Liver (tissue), 9 donors: Measurements from ENCODE around the gene TFDP1. TPM values are rescaled to one million over a fixed set of nuclear protein-coding genes. Genes with fewer than 3 reads are reported as not detected.
A peak's percentile ranks its signal among the peaks of the same experiment; 100 is the strongest.

Experiments
- DNase-seq: peaks from one replicate; pipeline ENCODE4 v3.0.0-alpha.2; 2017; ENCODE audit warnings: low spot score
- H3K27ac ChIP-seq, 2 donors: one replicate each; pipeline ENCODE4 v1.7.0; 2013; ENCODE audit warnings: inconsistent platforms in 2 of 2, low read length in 2 of 2, control low read depth in 1 of 2, low read depth in 1 of 2, mild to moderate bottlenecking in 1 of 2
- H3K27me3 ChIP-seq, 4 donors: one replicate each; pipeline versions ENCODE4 v1.6.1 to v1.7.0; 2013; ENCODE audit warnings: low read length in 3 of 4, inconsistent platforms in 1 of 4, mild to moderate bottlenecking in 1 of 4, moderate library complexity in 1 of 4; ENCODE audit not compliant: control insufficient read depth in 4 of 4, insufficient read depth in 4 of 4
- H3K36me3 ChIP-seq, 4 donors: one replicate each; pipeline versions ENCODE4 v1.6.1 to v1.7.0; 2013; ENCODE audit warnings: low read length in 3 of 4, mild to moderate bottlenecking in 3 of 4, low read depth in 1 of 4, moderate library complexity in 1 of 4; ENCODE audit not compliant: control insufficient read depth in 4 of 4, insufficient read depth in 3 of 4
- H3K4me1 ChIP-seq, 4 donors: one replicate each; pipeline versions ENCODE4 v1.6.1 to v1.7.0; 2013; ENCODE audit warnings: low read length in 3 of 4, mild to moderate bottlenecking in 3 of 4, moderate library complexity in 1 of 4; ENCODE audit not compliant: control insufficient read depth in 4 of 4, insufficient read depth in 4 of 4
- H3K4me3 ChIP-seq, 3 donors: one replicate each; pipeline versions ENCODE4 v1.6.1 to v1.7.0; 2013; ENCODE audit warnings: low read length in 3 of 3, control low read depth in 1 of 3, low read depth in 1 of 3, mild to moderate bottlenecking in 1 of 3
- H3K9ac ChIP-seq, 2 donors: one replicate each; pipeline ENCODE4 v1.7.0; 2013; ENCODE audit warnings: low read length in 2 of 2, mild to moderate bottlenecking in 2 of 2, moderate library complexity in 2 of 2, control low read depth in 1 of 2, low read depth in 1 of 2
- H3K9me3 ChIP-seq, 4 donors: one replicate each; pipeline versions ENCODE4 v1.6.1 to v1.7.0; 2013; ENCODE audit warnings: low read length in 3 of 4; ENCODE audit not compliant: control insufficient read depth in 4 of 4
- EGR1 ChIP-seq, 2 donors: IDR thresholded peaks; 2 replicates each; pipeline ENCODE4 v1.6.1; 2016 to 2018; ENCODE audit warnings: antibody characterized with exemption in 2 of 2, low read depth in 2 of 2
- FOXA1 ChIP-seq: IDR thresholded peaks from 2 replicates; pipeline ENCODE4 v1.6.1; 2016; ENCODE audit warnings: antibody characterized with exemption
- FOXA2 ChIP-seq: IDR thresholded peaks from 2 replicates; pipeline ENCODE4 v1.6.1; 2016; ENCODE audit warnings: antibody characterized with exemption
- GABPA ChIP-seq, 2 donors: IDR thresholded peaks in 1 of 2; conservative IDR thresholded peaks in 1 of 2; 2 replicates each; pipeline ENCODE4 v1.6.1; 2016; ENCODE audit warnings: antibody characterized with exemption in 2 of 2, mild to moderate bottlenecking in 1 of 2, moderate library complexity in 1 of 2
- HNF4G ChIP-seq: IDR thresholded peaks from 2 replicates; pipeline ENCODE4 v1.6.1; 2016; ENCODE audit warnings: antibody characterized with exemption
- JUND ChIP-seq, 2 donors: IDR thresholded peaks; 2 replicates each; pipeline ENCODE4 v1.6.1; 2016; ENCODE audit warnings: antibody characterized with exemption in 2 of 2
- NR2F2 ChIP-seq: IDR thresholded peaks from 2 replicates; pipeline ENCODE4 v1.6.1; 2016; ENCODE audit warnings: antibody characterized with exemption
- RAD21 ChIP-seq, 2 donors: IDR thresholded peaks; 2 replicates each; pipeline ENCODE4 v1.6.1; 2016; ENCODE audit warnings: antibody characterized with exemption in 2 of 2, mild to moderate bottlenecking in 2 of 2
- RXRA ChIP-seq, 2 donors: IDR thresholded peaks; 2 replicates each; pipeline ENCODE4 v1.6.1; 2017 to 2018; ENCODE audit warnings: antibody characterized with exemption in 2 of 2, mild to moderate bottlenecking in 1 of 2
- SP1 ChIP-seq: IDR thresholded peaks from 2 replicates; pipeline ENCODE4 v1.6.1; 2018; ENCODE audit warnings: antibody characterized with exemption, mild to moderate bottlenecking
- TAF1 ChIP-seq: conservative IDR thresholded peaks from 2 replicates; pipeline ENCODE4 v1.6.1; 2016; ENCODE audit warnings: antibody characterized with exemption, mild to moderate bottlenecking
- YY1 ChIP-seq: IDR thresholded peaks from 2 replicates; pipeline ENCODE4 v1.6.1; 2016; ENCODE audit warnings: antibody characterized with exemption, mild to moderate bottlenecking
- WGBS: extraction: QIAGEN DNeasy Blood & Tissue Kit; methylation state at CpG from one replicate; pipeline ENCODE4 v1.1.7; 2013; 5-methylcytosine and 5-hydroxymethylcytosine counted together
- polyA plus RNA-seq, 2 donors: library from polyadenylated mRNA; stranded (reverse) in 1 of 2; unstranded in 1 of 2; fragments of 200-250 nt in 1 of 2; fragments of >200 nt in 1 of 2; fragmentation: Nextera tagmentation in 1 of 2; extraction: Ambion mirVana in 1 of 2; gene quantifications; one replicate each; pipeline versions ENCODE4 v1.2.1 to v1.2.3, GENCODE V29; 2013 to 2015
- total RNA-seq, 2 donors: library from RNA; depleted of rRNA; stranded (reverse); fragments of >200 nt; gene quantifications; one replicate each; pipeline ENCODE4 v1.2.3, GENCODE V29; 2014
- TF ChIP-seq, protein P1 (sequence below): IDR thresholded peaks from 2 replicates; pipeline ENCODE4 v1.6.1; 2016; ENCODE audit warnings: antibody characterized with exemption
- TF ChIP-seq, protein P2 (sequence below): IDR thresholded peaks from 2 replicates; pipeline ENCODE4 v1.6.1; 2016; ENCODE audit warnings: antibody characterized with exemption
- TF ChIP-seq, protein P3 (sequence below): IDR thresholded peaks from 2 replicates; pipeline ENCODE4 v1.6.1; 2016; ENCODE audit warnings: antibody characterized with exemption
- TF ChIP-seq, protein P4 (sequence below): IDR thresholded peaks from 2 replicates; pipeline ENCODE4 v1.6.1; 2016; ENCODE audit warnings: antibody characterized with exemption, mild to moderate bottlenecking
- donor health status: healthy.
- donor health status: healthy.
- donor health status: healthy.
- donor health status: healthy.
- donor health status: healthy.

The TFDP1 gene
- total and polyA plus RNA-seq, 4 donors = 9.9 to 140 (median 17.8) TPM

DNA sequence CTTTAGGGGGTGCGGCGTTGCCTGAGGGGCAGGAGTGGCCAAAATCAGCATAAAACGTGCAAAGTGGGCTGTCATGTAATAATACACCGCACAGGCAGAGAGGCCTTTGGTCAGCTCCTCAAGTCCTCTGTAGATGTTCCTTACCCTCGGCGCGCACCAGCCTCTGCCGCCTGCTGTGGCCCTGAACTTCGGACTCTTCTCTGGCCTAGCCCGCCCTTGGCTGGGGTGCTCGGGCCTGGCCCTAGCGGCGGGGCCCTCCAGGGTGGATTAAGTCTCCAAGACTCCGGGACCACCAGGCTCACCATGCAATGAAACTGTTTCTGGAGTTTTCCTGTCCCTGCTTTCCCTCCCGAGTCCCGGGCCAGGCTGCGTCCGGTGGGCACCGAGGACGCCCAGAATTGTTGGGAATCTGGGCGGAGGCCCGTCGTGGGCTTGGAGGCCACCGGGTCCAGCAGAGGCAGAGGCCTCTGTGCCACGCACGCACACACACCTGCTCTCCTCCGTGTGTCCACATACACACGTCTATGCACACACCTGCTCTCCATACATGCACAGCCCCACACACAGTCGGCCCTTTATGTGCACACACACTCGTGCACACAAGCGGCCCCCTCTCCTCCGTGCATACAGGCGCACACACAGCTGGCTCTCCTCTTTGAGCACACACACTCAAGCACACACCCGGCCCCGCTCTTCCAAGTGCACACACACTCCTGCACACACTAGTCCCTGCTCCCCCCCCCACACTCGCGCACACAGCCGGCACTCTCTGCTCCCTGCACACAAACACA, 1.5 kb upstream of the TFDP1 start:
- peak; percentile 30 for DNase-seq
- TF ChIP-seq, protein P1, sequence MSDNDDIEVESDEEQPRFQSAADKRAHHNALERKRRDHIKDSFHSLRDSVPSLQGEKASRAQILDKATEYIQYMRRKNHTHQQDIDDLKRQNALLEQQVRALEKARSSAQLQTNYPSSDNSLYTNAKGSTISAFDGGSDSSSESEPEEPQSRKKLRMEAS = no peak
- TF ChIP-seq RXRA (IDR thresholded peaks at IDR 0.05) (no peak), EGR1 (IDR thresholded peaks at IDR 0.05; ENCODE audit: low read depth in 2 of 2) (no peak)
- H3K27ac ChIP-seq = no peak overlapping the region

DNA sequence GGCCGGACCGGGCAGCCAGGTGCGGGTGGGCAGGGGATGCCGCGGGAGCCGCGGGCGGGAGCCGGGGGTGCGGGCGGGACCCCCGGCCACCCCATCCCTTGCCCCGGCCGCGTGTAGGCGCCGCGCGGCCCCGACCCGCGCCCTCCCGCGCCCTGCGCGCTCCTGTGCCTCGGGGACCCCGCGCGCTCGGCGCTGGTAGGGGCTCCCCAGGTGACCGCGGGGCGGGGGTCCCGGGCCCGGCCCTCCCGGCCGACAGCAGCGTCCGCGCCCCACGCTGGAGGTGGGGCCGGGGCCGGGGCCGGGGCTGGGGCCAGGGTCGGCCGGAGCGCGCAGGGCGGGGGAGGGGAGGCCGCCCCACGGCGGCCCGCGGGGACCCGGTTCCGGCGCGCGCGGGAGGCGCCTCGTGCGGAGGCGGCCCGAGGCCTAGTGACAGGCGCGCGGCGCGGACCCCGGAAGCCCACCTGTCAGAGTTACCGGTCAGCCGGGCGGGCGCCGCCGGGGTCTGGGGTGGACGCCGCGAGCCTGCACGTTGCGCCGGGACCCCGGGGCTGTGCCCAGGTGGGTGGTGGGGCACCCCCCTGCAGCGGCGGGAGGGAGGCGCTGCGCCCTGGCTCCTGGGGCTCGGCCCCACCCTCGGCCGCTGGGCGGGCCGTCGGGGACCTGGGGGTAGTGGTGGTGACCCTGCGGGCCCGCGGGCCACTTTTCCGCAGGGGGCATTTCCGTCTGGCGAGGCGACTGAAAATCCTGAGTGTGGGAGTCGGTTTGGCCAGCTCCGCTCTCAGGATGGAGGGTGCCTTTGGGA, 518 bp downstream of the TFDP1 start:
- Histone ChIP-seq H3K27me3 (no peaks in the 10 kb centered on the region), H3K9me3 (no peaks in the 10 kb centered on the region), H3K36me3 (peaks cover 0 to 9% (median under 1%) of the 10 kb centered on the region in 4 donors), H3K27ac (no peak overlapping the region), H3K4me3 (peak overlapping the region; percentile 20 to 86 (median 50)), H3K9ac (no peak overlapping the region), H3K4me1 (peaks cover 2 to 13% (median 6%) of the 10 kb centered on the region in 4 donors)
- TF ChIP-seq HNF4G = no peak
- TF ChIP-seq YY1 = no peak
- no peak for TF ChIP-seq FOXA1
- no peak for TF ChIP-seq SP1
- TF ChIP-seq FOXA2 = no peak
- no peak for TF ChIP-seq NR2F2
- TF ChIP-seq EGR1 (IDR thresholded peaks at IDR 0.05; ENCODE audit: low read depth in 2 of 2) = no peak
- no peak for TF ChIP-seq TAF1
- TF ChIP-seq, protein P2, sequence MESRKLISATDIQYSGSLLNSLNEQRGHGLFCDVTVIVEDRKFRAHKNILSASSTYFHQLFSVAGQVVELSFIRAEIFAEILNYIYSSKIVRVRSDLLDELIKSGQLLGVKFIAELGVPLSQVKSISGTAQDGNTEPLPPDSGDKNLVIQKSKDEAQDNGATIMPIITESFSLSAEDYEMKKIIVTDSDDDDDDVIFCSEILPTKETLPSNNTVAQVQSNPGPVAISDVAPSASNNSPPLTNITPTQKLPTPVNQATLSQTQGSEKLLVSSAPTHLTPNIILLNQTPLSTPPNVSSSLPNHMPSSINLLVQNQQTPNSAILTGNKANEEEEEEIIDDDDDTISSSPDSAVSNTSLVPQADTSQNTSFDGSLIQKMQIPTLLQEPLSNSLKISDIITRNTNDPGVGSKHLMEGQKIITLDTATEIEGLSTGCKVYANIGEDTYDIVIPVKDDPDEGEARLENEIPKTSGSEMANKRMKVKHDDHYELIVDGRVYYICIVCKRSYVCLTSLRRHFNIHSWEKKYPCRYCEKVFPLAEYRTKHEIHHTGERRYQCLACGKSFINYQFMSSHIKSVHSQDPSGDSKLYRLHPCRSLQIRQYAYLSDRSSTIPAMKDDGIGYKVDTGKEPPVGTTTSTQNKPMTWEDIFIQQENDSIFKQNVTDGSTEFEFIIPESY = no peak
- TF ChIP-seq, protein P3, sequence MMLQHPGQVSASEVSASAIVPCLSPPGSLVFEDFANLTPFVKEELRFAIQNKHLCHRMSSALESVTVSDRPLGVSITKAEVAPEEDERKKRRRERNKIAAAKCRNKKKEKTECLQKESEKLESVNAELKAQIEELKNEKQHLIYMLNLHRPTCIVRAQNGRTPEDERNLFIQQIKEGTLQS = no peak
- DNase-seq = peak; percentile 47
- WGBS = under 1% methylated on average over 105 of the region's 105 CpGs

More for the DNA sequence above, 1.5 kb upstream of the TFDP1 start:
- Histone ChIP-seq H3K27me3 (no peaks in the 10 kb centered on the region), H3K9me3 (no peaks in the 10 kb centered on the region), H3K4me1 (peaks cover 2 to 13% (median 6%) of the 10 kb centered on the region in 4 donors), H3K4me3 (no peak overlapping the region), H3K9ac (no peak overlapping the region), H3K36me3 (peaks cover 0 to 6% (median 0%) of the 10 kb centered on the region in 4 donors)
- WGBS = 82% methylated on average over 38 of the region's 38 CpGs

DNA sequence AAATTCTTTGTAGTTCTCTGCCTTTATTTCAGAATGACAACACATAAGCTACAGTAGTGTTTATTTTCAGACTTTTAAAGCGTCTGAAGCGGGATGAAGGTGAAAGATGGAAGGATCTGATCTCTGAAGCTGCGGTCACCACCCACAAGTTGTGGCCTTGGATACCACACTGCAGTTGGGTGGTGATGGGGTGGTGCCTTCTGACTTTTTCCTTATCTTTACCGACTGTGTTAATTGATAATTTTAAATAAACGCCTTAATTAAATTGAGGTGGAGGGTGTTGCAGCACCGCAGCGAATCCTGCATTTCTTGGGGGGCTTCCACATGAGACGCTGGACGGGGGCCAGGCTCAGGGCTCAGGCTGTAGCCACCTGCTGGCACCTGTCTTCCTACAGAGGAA, 1.3 kb downstream of the TFDP1 start:
- DNase-seq = peak; percentile 51
- Histone ChIP-seq H3K36me3 (peaks cover 0 to 9% (median under 1%) of the 10 kb centered on the region in 4 donors), H3K9ac (no peak overlapping the region), H3K27me3 (no peaks in the 10 kb centered on the region), H3K9me3 (no peaks in the 10 kb centered on the region), H3K4me3 (peak overlapping the region in 1 of 3 donors; percentile 86), H3K4me1 (peaks cover 2 to 13% (median 6%) of the 10 kb centered on the region in 4 donors), H3K27ac (no peak overlapping the region)
- WGBS = 83% methylated on average over 9 of the region's 9 CpGs
- TF ChIP-seq FOXA2 = no peak
- no peak for TF ChIP-seq HNF4G
- TF ChIP-seq, protein P1 = no peak
- no peak for TF ChIP-seq JUND (IDR thresholded peaks at IDR 0.05)
- TF ChIP-seq, protein P4, sequence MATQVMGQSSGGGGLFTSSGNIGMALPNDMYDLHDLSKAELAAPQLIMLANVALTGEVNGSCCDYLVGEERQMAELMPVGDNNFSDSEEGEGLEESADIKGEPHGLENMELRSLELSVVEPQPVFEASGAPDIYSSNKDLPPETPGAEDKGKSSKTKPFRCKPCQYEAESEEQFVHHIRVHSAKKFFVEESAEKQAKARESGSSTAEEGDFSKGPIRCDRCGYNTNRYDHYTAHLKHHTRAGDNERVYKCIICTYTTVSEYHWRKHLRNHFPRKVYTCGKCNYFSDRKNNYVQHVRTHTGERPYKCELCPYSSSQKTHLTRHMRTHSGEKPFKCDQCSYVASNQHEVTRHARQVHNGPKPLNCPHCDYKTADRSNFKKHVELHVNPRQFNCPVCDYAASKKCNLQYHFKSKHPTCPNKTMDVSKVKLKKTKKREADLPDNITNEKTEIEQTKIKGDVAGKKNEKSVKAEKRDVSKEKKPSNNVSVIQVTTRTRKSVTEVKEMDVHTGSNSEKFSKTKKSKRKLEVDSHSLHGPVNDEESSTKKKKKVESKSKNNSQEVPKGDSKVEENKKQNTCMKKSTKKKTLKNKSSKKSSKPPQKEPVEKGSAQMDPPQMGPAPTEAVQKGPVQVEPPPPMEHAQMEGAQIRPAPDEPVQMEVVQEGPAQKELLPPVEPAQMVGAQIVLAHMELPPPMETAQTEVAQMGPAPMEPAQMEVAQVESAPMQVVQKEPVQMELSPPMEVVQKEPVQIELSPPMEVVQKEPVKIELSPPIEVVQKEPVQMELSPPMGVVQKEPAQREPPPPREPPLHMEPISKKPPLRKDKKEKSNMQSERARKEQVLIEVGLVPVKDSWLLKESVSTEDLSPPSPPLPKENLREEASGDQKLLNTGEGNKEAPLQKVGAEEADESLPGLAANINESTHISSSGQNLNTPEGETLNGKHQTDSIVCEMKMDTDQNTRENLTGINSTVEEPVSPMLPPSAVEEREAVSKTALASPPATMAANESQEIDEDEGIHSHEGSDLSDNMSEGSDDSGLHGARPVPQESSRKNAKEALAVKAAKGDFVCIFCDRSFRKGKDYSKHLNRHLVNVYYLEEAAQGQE = no peak
- TF ChIP-seq GABPA (IDR thresholded peaks at IDR 0.05 in 1 of 2, conservative IDR thresholded peaks at IDR 0.05 in 1 of 2) = no peak
- no peak for TF ChIP-seq EGR1 (IDR thresholded peaks at IDR 0.05; ENCODE audit: low read depth in 2 of 2)
- no peak for TF ChIP-seq SP1
- TF ChIP-seq FOXA1 = no peak
- TF ChIP-seq RAD21 (IDR thresholded peaks at IDR 0.05) = no peak
- TF ChIP-seq TAF1 = no peak
